GM18526 (cell line): ENCODE results near the gene CYTH3.

Experiments
- POLR2A ChIP-seq: IDR thresholded peaks from 3 replicates; pipeline ENCODE4 v1.6.1; 2011; ENCODE audit not compliant: insufficient read length; ENCODE audit errors: extremely low read depth

The CYTH3 gene

DNA sequence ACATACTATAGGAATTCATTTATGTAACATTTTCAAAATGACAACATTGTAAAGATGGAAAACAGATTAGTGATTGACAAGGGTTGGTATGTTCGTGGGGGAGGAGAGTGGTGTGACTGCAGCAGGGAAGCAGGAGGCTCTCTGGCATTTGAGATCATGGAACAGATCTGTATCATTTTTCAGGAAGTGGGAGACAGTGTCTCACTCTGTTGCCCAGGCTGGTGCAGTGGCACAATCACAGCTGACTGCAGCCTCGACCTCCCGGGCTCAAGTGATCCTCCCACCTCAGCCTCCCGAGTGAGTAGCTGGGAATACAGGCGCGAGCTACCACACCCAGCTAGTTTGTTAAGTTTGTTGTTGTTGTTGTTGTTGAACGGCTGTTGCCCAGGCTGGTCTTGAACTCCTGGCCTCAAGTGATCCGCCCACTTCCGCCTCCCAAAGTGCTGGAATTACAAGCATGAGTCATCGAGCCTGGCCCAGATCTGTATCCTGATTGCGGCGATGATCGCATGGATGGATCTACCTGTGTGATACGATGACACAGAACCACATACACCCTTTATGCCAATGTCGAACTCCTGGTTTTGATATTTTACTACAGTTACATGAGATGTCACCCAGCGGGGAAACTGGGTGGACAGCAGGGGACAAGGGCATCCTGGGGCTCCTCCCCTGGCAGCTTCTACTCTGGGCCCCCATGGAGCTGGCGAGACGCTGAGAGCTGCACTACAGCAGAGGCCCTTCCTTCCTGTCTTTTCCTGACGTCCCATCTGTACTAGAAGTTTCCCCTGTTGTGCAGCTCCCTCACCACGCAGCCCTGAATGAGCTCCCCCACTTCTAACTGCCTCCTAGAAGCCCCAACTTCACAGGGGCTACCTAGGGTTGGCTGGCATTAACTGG is 12.3 kb upstream of the CYTH3 start:
- no peak for TF ChIP-seq POLR2A

DNA sequence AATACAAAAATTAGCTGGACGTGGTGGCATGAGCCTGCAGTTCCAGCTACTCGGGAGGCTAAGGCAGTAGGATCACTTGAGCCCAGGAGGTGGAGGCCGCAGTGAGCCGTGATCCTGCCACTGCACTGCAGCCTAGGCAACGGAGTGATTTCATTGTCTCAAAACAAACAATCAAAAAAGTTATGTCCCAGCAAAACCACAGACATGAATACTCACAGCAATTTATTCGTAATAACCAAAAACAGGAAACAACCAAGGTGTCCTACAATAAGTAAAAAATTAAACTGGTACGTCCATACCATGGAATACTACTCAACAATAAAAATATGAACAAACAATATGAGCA is 11.6 kb upstream of the CYTH3 start:
- no peak for TF ChIP-seq POLR2A

DNA sequence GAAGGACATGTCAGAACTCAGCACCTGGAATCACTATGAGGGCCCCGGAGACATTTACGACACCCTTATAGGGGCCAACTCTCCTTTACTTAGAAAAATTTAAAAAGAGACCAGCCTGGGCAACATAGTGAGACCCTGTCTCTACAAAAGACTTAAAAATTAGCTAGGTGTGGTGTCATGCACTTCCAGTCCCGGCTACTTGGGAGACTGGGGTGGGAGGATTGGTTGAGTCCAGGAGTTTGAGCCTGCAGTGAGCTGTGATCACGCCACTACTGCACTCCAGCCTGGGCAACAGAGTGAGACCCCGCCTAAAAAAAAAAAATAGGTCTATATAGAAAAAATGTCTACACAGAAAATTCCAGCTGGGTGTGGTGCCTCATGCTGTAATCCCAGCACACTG is 7.5 kb upstream of the CYTH3 start:
- no peak for TF ChIP-seq POLR2A

- no peak for TF ChIP-seq POLR2A
These were observed 6.9 kb upstream of the CYTH3 start for GRCh38 chr7:6279341-6279740.

DNA sequence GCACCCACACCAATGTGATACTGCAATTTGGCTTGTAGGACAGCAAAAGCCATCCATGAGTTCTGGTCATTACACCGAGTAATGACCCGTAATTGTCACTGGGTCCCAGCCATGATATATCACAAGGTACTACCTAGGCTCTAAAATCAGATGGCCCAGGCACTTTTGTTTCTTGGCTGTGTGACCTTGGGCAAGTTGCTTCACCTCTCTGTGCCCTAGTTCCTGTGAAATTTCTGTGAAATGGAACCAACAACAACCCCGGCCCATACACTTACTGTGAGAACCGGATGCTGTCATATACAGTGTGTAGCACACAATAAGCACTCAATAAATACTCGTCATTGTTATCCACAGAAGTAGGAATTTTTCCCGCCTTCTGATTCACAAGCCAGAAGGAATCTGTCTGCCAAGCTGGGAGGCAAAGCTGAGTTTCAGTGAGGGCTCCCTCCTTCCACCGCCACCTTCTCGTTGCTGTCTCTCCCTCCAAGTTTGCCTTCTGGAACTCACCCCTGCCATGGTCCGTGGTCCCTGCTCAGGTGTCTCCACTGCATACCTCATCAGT is 6.4 kb upstream of the CYTH3 start:
- TF ChIP-seq POLR2A: no peak

GRCh38 chr7:6277476-6277875 is 5.1 kb upstream of the CYTH3 start:
- TF ChIP-seq POLR2A: no peak

GRCh38 chr7:6276911-6277408 is 4.5 kb upstream of the CYTH3 start:
- TF ChIP-seq POLR2A: no peak

DNA sequence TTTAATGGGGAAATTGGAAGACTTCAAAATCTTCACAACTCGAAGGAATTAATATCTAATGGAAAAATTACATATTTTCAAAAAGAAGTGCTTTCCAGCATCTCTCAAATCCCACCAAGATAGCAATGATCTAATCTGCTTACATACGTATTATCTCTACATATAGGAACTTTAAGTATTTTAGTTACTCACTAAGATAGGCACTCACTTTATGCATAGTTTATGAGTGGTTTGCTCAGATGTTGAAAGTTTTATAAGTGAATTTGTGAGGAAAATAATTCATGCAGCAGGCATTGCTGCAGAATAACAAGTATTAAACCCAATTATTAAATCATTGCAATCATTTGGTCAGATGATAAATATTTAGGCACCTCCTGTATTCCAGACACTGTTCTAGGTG is 2.3 kb upstream of the CYTH3 start:
- TF ChIP-seq POLR2A: no peak

DNA sequence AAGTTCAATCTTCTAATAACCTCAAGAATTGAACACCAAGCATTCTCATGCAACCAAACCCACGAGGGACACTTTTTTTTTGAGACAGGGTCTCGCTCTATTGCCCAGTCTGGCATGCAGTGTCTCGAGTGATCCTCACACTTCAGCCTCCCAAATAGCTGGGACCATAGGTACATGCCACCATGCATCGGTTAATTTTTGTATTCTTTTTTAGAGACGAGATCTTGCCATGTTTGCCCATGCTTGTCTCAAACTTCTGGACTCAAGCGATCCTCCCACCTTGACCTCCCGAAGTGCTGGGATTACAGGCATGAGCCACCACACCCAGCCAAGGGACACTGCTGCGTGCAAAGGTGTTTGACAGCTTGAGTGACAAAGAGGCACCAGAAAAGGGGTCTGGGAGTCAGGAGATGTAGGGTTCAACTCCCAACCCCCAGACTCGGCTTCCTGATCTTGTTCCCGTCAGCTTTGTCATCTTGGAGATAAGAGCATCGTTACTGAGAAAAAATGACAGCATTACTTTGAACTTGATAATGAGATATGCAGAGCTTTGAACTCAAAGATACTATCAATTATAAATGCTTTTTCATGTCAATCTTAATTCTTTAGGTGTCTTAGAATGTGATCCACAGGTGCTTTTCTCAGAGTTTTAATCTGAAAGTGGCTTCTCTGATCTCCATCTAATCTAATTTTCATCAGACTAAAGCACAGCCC is 1.6 kb upstream of the CYTH3 start:
- TF ChIP-seq POLR2A: no peak

- no peak for TF ChIP-seq POLR2A
These were observed 985 bp upstream of the CYTH3 start for GRCh38 chr7:6273380-6273837.

- TF ChIP-seq POLR2A: no peak
These were observed 557 bp downstream of the CYTH3 start for GRCh38 chr7:6271694-6272440.

GRCh38 chr7:6271060-6271658 is 1.3 kb downstream of the CYTH3 start:
- TF ChIP-seq POLR2A: no peak

DNA sequence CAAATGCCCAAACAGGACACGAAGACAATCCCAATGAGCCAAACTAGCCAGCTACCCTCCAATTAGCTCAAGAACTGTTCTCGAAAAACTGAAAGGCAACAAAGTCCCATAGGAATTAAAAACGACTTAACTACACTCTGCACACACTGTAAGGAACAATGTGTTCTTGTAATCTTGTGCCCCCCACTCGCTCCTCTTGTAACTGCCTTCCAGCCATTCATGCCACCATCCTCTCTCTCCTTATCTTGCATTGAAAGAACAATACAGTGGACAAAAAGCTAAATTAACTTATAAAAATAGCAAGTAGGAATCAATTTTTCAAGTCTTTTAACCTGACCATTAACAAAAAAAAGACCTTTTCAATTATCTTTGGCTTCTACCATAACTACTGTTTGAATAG is 2.9 kb downstream of the CYTH3 start:
- TF ChIP-seq POLR2A: no peak

- no peak for TF ChIP-seq POLR2A
These were observed 3.5 kb downstream of the CYTH3 start for GRCh38 chr7:6268907-6269306.
